GM19463 (cell line): ENCODE results near the gene MAEL.
A peak's percentile ranks its signal among the peaks of the same experiment; 100 is the strongest.

ENCODE experiments used
- ATAC-seq: cut with Tn5 transposase; IDR thresholded peaks from one replicate; pipeline ENCODE4 v1.9.1; 2021; ENCODE audit warnings: mild to moderate bottlenecking, moderate library complexity; ENCODE audit not compliant: unreplicated experiment

Gene MAEL

DNA sequence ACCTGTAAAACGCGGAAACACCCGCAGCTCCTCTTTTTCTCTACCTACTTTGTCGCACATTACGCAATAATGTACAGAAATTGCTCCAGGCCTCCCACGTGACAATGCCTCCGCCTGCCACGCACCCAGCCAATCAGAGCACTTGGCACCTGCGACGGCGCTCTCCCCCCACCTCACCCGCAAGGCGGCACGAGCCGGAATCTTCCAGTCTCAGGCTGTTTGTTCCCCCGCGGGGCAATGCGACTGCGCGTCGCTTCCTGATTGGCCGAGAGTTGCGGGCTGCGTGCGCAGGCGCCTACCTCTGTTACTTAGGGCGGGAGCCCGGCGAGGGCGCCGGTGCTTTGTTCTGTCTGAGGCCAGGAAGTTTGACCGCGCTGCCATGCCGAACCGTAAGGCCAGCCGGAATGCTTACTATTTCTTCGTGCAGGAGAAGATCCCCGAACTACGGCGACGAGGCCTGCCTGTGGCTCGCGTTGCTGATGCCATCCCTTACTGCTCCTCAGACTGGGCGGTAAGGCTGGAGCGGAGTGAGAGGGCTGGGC, at the start of gene MAEL:
TSS of gene MAEL (plus strand) at position 307 of the 542 bp plus-strand sequence. CDS start at position 380, 73 bp downstream.
- no peak for ATAC-seq

DNA sequence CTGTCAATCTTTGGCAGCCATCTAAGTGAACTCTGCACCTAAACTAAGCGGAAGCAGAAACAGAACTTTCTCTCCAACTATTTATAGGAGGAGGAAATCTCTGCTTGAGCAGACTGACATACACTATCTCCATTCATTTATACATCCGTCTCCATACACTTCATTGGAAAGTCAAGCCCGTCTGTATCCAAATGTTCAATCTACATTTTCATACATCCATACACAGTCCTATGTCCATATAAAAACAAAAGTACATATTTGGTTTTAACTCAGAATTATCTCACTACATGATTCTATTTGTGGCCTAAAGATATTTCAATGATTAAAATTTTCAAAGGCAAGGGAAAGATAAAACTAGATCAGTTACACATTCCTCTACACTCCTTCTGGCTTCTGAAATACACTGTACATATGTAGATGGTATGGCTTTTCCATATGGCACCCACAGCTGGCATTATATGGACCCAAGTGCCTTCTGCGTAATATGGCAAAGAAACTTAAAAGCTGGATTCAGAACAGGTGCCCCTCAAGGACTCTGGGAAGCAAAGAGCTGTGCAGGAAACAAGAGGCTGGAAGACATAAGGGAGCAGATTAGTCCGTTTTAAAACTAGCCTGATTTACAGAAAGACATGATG, 49.2 kb upstream of the MAEL start:
- no peak for ATAC-seq

DNA sequence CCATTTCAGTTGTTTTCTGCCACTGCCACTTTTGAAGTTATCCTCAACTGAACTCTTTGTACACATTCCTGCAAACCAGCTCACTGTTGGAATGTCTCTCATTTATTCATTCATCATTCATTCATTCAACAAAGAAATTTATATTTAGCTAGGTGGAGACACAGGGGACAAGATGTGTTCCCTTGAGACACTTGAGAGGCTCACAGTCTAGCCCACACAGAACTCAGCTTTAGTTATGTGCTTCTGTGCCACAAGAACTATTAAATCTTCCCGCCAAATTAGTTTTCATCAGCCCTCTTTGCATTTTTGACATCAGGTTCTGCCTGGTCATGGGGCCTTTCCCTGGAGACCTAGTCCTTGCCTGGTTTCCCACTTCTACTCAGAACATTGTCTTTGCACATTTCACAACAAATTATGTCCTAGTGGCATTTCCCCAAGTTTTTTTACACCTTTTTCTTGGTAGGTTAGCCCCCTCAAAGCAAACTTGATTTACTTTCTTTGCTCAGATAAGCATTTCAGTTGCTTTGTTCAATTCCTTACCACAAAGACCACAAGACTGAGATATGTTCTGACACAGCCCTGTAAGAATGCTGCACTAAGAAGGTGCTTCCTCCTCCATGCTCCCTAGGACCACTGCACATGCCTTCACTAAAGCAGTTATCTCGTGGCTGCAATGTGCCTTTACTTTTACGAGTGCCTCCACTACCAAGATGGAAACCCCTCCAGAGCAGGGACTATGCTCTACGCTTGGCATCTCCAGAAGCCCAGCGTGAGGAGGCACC, 44.7 kb upstream of the MAEL start:
- ATAC-seq, result no peak

DNA sequence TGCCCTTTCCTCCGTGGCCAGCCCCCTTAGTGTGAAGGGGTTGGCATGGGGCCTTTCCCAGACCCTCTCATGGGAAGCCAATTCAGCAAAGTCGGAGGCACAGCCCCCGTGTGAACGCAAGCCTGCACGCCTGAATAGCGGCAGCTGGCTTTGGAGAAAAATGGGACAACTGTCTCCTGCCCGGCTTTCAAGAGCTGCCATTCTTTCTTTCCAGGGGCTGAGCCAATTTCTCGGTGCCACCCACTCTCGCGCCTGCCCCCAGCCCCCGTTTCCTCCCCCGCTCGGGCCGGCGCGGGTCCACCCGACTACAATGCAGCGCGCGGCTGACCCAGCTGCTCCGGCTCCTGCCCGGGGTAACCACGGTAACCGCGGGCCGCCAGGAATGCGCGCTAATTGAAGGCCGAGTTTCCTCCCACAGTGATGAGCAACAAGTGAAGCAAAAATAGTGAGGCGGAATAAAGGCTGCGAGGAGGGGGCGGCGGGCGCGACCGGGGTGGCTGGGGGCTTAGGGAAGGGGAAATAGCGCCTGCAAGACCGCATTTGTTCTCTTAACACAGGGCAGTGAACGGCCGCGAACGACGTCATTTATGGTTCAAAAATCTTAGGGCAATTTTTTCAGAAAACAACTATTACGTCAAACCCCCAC, 41.6 kb upstream of the MAEL start:
- peak; percentile 66 for ATAC-seq

DNA sequence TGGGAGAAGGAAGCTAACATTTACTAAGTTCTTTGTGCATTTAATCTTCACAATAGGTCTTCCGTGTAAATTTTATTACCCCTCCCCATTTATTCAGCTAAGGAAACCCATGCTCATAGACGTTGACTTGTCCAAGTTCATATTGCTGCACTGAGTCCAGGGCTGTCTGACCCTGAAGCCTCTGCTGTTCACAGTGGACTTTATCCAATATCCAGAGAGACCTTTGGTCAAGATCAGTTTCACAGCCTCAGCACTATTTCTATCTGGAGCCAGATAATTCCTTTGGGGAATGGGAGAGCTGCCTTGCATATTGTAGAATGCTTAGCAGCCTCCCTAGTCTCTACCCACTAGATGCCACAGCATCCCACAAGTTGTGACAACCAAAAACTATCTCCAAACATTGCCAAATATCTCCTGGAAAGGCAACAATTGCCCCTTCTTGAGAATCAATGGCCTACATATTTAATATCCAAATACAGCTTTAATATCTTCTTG, 40.2 kb upstream of the MAEL start:
- ATAC-seq, result no peak

DNA sequence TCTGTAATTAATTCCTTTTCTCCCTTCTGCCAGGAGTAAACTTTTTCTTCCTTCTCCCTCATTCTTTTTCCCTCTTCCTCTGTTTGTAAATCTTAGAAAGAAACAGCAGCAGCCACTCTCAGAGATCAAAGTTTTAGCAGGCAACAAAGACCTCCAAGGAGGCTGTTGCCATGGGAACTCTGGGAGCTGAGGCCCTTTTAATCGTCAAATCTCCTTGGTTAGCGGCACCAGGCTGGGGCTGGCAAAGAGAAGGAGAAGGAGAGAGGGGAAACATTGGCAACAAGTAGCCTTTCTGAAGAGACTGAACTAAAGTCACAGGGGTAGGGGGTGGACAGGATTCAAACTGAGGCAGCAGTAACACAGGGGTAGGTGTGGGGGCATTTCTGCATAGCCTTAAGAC, 38.9 kb upstream of the MAEL start:
- no peak for ATAC-seq

DNA sequence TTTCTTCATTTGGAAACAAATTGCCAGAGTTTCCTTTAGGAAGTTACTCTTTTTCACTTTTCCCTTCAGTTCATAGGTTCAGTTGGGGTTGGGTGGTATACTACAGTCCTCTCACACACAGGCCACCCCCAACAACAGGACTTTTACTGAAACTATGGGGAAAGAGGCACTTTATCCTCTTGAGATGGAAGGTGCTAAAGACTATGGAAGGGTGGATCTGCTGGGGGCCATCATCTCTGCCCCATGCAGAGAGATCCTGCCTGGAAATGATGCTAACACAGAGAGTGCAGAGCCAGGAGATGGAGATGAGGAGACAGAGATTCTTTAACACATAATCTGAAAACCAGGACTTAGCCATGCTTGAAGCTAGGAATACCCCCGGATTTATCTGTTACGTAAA, 38.0 kb upstream of the MAEL start:
- no peak for ATAC-seq

DNA sequence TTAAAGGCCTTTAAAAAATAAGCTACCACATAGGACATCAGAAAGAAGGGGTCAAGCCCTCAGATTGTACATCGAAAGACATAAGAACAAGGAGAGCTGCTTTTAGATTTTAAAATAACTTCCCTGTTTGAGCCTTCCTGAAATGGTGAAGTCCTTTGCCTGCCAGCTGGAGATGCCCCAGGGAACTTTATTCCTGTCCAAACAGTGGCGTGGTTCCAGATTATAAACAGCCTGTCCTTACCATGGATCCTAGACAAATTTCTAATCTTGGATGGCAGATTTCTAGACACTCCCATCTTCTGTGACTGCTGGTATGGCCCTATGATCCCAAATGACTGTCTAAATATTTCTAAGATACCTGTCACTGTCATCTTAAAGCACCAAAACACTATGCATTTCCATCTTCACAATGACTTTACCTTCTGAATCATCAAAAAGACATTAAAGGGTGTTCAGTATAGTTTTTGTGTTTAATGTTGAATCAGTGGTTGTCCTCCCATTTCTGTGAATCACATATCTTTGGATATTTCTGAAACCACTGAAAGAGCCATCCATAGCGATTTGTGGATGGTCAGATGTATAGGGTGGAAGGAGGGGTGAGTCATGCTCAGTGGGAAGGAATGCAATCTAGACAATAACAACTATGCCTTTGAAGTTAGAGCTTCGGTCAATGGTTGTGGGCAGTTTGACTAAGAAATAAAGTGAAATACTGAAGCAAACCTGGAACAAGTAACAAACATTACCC, 36.9 kb upstream of the MAEL start:
- ATAC-seq, result no peak

DNA sequence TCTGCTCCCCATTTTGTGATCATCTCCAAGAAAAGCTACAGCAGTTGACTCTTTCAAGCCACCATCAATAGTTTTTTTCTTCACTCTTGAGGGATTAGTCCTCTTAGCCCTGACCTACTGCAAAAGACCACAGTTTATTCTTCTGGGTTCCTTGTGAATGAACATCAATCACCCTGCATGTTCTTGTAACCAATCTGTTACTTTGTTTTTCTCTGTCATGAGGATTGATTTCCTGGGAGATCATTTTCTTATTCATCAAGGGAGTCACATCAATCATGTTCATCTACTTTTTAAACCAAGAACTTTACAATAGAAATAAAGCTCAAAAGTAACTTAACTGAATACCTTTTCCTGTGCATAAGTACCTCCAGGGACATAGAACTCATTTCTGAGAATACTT, 35.6 kb upstream of the MAEL start:
- ATAC-seq, result no peak

DNA sequence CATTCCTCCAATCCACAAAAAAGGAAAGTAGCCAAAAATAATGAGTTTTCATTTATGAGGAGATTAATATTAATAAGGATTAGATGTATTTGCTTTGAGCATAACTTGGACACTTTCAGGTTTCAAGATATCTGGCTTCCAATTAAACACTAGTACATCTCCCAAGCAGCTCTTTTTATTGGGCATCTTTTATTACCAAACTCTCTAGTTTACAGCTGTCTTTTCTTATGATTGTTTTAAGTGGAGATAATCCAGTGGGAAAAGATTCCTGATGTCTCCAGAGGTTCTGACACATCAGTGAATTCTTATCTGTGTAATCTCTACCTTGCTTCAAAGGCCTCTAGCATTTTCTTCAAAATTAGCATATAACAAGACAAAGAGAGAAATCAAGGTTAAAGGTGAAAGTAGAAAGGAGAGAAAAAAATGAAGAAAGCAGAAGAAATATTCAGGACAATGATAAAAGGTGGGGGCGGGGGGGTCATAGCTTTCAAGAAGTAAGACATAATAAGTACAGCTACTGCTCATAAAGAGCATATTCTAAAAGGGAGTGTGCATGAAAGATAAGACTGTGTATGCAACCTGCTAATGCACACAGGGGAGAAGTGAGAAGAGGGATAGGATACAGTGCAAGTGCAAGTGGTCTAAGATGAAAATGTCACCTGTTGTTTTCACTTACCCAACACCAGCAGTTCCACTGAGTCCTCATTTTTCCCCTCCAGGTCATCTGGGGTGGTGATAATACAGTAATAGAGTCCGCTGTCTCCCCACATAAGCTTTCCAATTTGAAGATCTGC, 32.8 kb upstream of the MAEL start:
- no peak for ATAC-seq

DNA sequence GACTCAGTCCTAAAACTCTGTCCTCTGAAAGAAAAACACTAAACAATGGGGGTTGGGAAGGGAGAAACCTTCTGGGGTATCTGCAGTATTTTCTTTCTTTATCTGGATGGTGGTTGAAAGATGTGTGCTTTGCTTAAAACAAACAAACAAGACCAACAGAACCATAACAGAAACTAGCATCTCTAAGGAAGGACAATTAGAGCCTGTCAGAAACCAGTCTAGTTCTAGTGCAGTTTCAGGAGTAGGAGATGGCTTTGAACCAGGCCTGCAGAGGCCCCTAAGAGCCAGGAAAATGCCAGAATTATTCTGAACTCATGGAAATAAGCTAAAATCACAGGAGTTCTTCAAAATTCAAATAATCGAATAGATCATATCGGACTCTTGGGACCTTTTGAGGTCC, 32.2 kb upstream of the MAEL start:
- no peak for ATAC-seq

DNA sequence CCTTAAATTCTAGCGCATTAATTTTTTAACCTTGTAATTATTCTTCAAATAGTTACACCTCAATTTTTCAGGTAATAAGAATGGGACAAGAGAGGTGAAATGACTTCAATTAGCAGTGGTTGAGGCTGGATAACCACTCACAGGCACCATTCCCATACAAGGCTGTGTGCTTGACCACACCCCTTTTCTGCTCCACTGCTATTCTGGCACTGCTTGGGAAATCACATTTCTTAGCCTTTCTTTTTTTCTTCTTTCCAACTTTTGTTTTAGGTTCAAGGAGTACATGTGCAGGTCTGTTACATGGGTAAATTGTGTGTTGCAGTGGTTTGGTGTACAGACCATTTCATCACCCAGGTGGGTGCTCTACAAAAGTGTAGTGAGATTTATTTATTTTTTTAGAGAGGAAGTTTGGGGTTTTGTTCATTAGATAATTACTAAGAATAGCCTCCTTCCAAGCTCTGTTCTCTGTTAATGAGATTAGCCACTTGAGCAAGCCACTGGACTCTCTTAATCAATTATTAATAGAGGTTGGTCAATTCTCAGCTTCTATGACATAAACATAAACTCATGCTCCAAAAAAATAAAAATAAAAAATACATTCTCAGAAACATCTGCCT, 28.1 kb upstream of the MAEL start:
- peak; percentile 54 for ATAC-seq

DNA sequence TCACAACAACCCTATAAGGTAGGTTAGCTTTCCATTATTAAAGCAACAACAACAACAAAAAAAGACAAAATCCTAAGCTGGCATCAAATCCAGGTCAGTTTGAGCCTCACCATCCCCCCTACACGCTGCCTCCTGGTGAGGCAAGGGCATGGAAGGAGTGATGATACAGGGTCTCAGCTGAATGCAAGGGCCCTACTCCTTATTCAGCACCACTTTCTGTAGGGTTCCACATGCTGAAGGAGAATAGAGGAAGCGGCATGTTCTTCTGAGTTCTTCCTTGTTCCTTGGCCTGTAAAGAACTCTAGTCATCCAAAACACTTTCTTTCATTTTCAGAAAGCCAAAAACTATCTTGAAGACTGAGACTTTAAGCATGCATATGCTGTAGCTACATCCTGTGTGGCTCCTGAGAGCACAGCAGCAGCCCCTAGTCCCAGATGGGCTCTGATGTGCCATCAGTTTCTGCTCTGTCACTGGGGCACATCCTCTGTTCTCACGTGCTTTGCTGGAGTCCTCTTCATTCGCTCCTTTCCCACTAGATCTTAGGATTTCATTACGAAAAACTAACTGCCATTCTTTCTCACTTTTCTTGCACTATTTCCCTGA, 19.9 kb upstream of the MAEL start:
- ATAC-seq, result peak; percentile 72

DNA sequence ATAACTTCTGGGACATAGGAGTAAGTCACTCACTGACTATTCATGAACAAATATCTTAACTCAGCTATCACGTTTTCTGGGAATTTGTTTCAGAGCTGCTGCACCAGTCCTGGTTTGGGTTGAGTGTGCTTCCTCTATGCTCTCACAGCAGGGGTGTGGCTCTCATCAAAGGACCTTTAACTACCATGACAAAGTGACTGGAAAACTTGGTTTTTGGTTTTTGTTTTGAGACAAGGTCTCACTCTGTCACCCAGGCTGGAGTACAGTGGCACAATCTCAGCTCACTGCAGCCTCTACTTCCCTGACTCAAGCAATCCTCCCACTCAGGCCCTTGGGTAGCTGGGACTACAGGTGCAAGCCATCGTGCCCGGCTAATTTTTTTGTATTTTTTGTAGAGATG, 17.8 kb upstream of the MAEL start:
- ATAC-seq, result no peak

DNA sequence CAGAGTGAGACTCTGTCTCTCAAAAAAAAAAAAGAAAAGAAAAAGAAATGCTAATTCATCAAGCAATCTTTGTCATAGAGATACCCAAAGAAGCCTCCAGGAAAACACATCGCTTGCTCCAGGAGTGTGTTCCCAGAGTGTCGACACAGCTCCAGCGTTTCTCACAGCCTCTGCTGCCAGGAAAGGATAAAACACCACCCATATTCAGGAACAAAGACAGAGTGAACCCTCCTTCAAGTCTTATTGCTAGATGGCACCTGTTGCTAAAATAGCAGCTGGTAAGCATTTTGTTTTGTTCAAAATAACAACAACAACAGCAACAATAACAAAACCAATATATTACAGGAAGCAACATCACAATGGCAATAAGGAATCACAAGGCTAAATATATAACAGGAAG, 16.9 kb upstream of the MAEL start:
- no peak for ATAC-seq

DNA sequence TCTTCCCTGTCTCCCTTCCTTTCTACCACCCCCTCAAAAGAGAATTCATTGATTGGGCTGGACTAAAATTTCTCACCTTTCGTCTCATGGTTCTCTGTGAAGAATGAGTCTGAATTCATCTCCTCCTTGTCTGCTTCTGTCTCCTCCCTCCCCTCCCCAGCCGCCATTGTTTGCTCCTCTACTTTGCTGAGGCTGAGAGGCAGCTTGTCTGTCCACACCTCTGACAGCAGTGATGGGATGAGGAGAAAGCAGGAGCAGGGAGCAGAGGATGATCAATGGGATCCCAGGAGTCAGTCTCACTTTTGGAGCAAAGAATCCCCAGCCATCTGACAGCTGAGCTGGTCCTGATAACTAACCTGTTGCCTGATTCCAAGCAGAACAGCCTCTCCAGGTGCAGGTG, 16.3 kb upstream of the MAEL start:
- ATAC-seq, result no peak

DNA sequence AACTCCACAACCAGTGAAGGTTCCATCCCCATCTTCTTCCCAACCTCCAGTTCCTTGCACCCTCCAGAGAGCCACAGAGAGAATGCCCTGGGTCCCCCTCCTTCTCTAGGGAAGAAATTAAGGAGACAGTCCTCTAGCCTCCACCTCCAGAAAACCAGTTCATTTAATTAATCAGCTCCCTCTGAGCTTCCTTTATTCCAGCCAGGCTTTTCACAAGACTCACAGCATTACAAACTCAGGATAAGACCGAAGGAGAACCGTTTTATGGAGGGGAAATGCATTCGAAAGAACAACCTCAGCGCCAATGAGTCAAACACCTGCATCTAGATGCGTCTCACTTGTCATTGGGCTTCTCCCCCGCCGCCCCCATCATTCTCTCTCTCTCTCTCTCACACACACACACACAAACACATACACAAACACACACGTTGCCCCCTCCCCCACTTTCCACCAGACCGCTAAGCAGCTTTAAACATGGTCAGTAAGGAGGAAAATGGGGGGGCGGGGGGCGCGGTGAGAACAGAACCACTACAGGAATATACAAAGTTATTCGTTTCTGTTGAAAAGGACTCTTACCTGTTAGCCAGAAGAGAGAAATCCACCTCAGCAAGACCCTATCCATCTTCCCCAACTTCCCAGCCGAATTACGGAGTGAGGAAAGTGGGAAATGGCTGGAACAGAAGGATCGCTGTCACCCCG, 14.3 kb upstream of the MAEL start:
- no peak for ATAC-seq

DNA sequence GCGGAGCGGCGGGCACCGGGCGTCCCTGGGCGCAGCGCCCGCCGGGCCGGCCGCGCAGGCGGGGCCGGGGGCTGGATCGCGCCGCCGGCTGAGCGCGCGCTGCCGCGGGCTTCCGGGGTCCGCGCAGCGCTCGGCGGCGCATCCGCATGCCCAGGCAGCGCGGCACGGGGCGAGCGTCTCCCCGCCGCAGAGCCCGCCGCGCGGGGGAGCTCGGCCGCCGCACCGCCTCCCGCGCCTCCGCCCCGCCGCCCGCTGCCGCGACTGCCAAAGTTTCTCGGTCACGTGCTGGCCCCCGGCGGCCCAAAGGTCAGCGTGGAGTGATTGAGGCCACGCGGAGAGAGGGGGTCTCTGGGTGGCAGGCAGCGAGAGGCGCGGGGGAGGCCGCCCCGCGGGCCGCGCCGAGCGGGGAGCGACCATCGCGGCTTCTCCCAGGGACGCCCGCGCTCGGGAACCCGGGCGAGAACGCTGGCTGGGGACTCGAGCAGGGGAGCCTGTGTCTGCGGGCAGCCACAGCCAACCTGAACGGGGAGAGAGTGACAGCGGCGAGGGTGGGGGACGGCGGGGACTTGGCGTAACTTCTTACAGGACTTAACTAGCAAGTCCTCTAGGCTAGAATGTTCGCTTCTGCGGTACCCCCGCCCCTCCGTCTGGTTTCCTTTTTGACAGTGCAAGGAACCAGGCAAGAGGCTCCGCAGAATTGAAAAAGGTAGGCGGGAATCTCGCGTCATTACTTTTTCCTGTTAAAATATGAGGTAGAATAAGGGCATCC, 13.5 kb upstream of the MAEL start, which contains the start of gene ILDR2:
TSS of gene ILDR2 (minus strand) at position 180 of the 769 bp plus-strand sequence. CDS start 272 bp downstream, outside the sequence.
- peak; percentile 60 for ATAC-seq
